Midbrain (tissue), 1 donor: Measurements from ENCODE around the gene DPH6.

Experiments
- DNase-seq: peaks from one replicate; lab custom pipeline; 2025; lab: John Stamatoyannopoulos, UW

Gene DPH6

DNA sequence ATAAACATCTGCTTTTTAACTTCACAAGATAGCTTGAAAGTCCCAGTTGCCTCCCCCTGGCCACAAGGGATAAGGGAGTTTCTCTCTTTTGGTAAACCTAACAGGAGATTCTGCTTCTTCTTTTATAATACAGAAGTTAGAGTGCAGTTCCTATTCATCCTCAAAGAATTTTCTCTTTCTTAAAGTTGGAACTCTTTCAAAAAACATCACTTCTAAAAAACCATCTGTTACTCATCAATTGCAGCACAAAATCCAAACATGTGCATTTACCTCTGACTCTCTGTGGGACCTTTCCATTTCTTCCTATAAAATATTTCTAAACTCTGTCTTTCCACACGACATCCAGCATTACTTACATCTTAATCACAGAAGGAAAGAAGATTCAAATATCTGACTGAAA is 5.1 kb downstream of the DPH6 start:
- no peak for DNase-seq

GRCh38 chr15:35540021-35540420 is 5.9 kb downstream of the DPH6 start:
- no peak for DNase-seq

DNA sequence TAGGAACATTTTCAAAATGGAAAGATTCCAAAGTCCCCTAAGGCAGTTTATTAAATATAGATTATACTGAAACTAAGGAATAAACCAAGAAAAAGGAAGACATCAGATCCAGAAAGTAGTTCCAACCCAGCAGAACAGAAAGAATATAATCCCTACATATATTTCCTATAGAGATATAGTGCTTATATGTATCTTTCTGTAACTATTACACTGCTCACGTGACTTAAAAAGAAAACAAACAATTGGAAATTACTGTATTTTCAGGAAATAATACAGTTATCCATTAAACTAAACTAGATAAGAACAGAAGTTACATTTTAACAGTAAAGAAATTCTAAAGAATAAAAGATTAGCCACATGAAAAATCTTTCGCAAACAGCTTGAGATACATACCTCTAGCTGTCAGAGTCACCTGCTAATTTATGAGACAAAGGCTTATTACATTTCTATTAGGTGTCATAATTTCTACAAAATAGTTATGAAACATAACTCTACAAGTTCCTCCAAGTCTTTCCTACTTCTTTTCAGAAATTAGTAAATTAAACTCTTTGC is 10.5 kb downstream of the DPH6 start:
- no peak for DNase-seq

DNA sequence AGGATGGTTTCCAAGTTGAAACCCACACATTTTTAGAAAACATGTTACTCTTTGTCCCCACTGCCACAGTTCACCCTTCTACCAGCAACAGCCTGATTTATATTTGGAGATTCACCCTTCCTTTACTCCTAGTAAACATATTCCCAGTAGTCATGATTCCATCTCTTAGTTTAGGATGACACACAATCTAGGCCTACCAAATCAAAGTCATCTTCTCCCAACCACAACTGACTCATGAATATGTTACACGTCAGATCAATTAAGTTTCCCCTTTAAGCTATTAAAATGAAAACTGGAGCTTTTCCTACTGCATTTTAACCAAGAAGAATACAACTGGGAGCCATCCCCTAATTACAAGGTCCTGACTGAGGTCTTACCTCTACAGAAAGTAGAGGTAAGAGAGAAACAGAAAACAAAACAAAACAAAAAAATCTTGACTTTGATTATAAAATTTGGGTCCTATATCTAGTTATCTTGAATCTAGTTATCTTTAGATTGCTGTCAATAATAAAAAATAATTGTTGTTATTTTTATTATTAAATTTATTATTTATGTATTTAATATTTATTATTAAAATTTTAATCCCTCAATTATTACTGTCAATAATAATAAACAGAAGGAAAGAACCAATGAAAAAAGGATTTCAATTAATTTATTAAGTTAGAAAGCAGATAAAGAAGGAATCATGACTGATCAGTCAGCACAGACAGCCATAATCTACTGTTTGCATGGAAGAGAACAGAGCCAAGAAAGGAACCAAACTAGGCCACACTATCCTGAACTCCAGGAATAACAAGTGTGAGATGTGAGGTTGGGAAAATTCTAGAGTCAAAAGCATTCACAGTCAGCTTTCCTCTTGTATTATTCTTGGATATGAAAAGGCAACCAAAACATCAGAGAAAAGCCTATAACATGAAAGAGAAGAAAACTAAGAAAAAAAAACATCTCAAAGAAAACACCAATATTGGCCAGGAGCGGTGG is 12.5 kb downstream of the DPH6 start:
- no peak for DNase-seq

DNA sequence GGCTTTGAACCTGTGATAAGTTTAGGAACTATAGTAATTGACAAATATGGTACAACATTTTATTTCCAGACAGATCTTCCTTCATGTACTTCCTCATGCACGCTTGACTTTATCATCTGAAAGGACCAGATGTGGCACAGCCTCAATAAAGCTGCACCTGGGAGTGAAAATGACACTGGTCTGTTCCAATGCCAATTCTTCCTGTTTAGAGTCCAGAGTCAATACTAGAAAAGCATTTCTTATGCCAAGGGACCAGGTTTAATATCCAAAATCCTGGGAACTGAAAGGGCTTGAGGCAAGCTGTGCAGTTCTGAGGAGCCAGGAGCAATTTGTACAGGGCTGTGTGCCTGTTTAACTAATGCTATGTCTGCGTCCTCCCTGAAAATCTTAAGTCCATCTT is 15.3 kb downstream of the DPH6 start:
- DNase-seq, result no peak

DNA sequence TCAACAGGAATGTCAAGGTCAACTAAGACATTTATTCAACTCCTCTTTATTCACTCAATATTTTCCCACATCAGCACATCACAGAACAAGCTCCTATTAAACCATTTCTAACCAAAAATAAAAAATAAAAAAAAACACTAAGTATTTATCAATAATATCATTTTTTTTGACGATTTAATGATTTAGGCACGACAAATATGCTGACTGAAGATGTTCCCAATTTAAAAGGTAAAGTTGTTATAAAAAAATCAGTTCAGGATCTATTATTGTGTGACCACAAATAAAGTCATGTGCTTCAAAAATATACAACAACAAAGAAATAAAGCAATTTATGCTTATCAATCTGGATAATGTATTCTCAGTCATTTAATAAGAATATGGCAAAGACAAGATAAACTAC is 16.2 kb downstream of the DPH6 start:
- DNase-seq, result no peak

GRCh38 chr15:35522061-35522460 is 23.9 kb downstream of the DPH6 start:
- no peak for DNase-seq

- DNase-seq, result peak; percentile 42
Measured at GRCh38 chr15:35519541-35520149, 26.3 kb downstream of the DPH6 start.

DNA sequence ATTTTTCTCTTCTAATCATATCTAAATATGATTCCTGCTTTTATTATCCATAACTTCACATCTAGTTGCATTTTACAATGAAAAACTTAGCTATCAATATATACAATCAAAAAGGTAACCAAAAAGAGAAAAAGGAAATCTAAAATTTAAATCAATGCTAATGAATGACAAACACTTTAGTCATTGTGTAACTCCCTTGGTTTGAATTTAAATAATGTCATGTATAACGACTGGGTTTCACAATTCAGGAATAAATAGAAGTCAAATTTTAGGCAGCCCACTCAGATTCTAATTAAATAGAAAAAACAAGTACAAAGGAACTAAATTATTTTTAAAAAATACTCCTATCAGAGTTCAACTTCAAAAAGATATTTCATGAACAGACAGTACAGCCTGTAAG is 26.9 kb downstream of the DPH6 start:
- DNase-seq, result no peak

DNA sequence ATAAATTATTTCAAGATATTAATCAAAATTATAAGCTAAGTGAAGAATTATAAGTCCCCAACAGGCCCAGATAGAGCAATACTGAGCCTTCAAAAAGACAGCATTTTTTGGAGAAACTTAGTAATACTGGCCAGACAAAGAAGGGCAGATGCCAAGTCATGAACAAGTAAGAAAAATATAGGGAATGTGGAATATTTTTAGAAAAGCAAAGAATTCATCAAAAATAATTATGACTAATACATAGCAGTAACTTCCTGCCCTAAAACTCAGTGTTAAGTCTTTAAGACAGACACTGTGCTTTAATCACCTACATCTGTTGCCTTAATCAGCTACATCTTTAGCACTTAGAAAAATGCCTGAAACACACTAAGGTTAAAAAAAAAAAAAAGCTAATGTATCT is 31.2 kb downstream of the DPH6 start:
- DNase-seq, result no peak

DNA sequence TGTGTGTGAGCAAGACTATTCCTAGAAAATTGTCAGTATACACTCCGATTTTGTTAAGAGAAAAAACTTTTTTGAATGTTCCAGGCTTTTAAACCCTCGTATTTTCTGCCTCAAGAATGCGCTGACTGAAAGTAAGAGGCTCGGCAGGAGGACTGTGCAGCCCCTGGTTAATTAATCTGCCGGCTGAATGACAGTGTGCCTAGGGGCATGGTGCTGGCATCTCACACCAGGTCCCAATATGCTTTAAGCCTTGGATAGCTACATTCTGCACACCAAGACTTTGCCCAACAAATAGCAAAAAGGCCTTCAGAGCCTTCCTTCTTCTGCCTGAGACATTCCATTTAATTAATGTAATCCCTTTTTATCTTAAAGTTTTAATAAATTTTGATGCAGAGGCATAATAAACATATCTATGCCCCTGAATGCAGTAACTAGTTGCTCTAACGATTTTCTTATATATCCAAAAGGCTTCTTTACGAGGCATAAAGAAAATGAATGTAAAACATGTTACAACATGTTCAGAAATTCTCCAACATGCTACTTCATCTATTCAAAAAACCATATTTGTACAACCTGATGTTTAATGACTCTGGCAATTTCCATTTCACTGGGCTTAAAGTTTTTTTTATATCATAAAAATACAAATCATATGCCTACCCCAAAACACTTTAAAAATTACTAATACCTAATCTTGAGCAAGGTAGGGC is 37.9 kb downstream of the DPH6 start:
- no peak for DNase-seq

DNA sequence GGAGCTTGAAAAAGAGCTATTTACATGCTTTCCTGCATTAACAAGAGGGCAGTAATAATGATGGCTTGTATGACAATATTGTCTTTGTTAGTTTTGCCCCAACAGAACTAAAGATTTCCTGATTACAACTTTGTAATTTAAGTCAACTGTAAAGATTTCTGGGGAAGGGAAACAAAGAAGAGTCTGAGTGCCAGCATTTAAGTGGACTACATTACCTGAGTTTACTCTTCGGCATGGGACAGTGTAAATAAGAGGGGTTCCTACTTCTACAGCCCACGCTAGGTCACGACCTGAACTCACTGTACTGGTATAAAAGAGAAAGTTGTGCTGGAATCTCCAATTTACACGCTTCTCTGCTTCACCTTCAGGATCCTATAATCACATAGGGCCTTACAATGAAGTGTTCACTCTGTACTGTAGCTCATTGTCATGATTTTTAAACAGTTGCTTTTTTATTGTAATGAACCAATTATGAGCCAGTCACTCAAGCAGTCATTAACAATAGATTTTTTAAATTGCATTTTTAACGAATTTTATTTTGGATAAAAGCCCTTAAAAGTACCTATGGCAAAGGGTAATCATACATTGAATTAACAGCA is 39.6 kb downstream of the DPH6 start:
- DNase-seq, result no peak

DNA sequence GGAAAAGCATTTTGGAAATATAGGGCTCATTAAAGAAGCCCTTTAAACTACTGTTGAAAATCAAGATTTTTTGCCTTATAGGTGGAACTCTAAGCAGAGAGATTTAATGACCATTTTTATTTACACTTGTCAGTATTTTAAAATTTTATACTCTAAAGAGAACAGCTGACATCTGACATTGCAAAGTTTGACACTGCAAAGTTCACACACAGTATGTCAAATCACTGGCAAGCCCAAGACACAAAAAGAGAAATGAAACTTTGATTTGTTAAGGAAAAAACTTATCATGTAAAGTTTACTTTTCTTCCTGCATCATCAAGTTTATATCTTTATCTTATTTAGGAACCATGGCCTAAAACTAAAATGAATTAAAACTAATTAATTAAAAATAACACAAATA is 40.2 kb downstream of the DPH6 start:
- no peak for DNase-seq

DNA sequence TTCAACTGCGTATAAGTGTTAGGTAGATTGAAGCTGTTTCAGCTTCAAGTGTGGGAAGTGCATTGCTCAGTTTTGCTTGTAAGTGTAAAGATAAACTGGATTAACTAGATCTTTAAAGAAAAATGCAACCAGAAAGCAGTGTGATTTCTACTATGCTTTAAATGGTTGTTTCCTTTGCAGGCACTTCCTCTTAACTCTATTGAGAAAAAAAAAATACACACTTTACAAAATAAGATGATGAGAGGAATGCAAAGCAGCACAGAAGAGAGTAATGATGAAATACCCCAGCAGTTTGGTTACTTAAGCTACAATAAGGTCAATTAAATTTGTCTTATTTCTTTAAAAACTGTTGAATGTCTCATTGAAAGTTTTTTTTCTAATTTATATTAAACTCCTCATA is 40.8 kb downstream of the DPH6 start:
- no peak for DNase-seq

- no peak for DNase-seq
Measured at GRCh38 chr15:35499723-35500122, 46.2 kb downstream of the DPH6 start.

DNA sequence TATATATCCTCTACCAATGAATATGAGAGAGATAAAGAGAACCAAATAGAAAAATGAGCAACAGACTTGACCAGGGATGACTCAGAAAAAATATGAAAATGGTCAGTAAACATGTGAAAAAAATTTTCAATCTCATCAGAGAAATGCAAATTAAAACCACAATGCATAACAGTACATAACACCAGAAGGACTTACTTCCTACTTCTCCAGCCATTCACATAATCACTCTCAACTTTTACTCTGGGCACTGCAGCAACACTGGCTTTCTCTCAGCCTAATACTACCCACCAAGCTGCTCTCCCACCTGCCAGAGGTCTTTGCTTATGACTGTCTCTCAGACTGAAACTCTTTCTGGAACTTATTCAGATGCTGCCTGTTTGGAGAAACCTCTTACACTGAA is 49.4 kb downstream of the DPH6 start:
- no peak for DNase-seq

DNA sequence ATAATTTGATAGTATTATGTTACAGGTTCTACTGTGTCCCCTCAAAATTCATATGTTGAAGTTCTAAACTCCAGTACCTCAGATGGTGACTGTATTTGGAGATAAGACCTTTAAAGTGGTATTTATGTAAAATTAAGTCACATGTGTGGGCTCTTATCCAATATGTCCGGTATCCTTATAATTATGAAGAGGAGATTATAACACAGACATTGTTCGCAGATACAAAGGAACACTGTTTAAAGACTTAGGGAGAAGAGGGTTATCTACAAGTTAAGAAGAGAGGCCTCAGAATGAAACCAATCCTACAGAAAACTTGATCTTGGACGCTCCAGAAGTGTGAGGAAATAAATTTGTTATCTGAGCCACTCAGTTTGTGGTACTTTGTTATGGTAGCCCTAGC is 50.9 kb downstream of the DPH6 start:
- DNase-seq, result no peak

- DNase-seq, result no peak
Measured at GRCh38 chr15:35491999-35492398, 54.0 kb downstream of the DPH6 start.

DNA sequence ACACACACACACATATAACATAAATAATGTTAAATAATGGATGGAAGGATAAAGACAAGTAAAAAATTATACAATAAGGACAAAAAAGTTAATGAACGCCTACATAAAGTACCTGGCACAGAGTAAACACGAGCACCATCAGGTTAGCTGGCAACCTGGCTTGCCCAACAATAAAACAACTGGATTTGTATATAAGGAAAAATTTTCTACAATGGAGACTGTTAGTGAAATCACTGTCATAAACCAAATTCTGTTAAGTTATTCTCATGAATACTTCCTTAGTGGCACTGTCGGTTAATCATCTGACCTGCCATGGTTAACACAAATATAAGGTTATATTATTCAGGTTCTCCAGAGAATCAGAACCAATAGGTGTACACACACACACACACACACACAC is 54.8 kb downstream of the DPH6 start:
- DNase-seq, result no peak

DNA sequence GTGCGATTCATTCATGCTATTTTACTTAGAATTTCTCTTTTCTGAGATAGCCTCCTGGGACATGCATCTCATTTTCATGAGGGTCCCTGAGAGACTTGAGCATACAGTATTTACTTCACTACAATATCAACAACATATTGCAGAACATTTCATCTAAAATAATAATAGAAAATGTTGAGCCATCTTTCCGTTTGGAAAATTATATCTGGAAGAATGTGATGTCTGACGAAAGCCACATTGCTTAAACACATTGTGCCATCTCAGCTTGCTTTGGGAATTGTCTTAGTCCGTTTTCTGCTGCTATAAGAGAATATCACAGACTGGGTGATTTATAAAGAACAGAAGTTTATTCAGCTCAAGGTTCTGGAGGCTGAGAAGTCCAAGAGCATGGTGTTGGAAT is 55.5 kb downstream of the DPH6 start:
- no peak for DNase-seq

DNA sequence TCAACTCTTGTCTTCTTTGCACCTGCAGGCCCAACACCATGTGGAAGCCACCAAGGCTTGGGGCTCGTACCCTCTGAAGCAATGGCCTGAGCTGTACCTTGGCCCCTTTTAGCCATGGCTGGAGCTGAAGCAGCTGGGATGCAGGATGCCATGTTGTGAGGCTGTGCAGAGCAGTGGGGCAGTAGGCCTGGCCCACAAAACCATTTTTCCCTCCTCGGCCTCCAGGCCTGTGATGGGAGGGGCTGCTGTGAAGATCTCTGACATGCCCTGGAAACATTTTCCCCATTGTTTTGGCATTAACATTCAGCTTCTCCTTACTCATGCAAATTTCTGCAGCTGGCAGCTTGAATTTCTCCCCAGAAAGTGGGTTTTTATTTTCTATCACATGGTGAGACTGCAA is 58.5 kb downstream of the DPH6 start:
- no peak for DNase-seq

DNA sequence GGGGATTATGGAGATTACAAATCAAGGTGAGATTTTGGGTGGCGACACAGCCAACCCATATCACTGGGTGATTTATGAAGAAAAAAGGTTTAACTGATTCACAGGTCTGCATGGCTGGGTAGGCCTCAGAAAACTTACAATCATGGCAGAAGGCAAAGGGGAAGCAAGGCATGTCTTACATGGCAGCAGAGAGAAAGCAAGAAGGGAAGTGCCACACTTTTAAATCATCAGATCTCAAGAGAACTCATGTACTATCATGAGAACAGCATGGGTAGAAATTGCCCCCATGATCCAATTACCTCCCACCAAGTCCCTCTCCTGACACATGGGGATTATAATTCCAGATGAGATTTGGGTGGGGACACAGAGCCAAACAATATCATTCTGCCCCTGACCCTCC is 59.7 kb downstream of the DPH6 start:
- no peak for DNase-seq
